HepG2 (cell line): ENCODE data around the gene CCDC167.

Source experiments
- KLF16 ChIP-seq, 2 experiments: sonication (generic) in 1 of 2; formaldehyde crosslinking in 1 of 2; IDR thresholded peaks; 2 replicates each; pipeline versions ENCODE4 v1.6.1 to v1.8.0; 2016 to 2023; ENCODE audit warnings: missing genetic modification reagents in 2 of 2, missing compliant biosample characterization in 1 of 2
- TSC22D2 ChIP-seq: sonication (generic); formaldehyde crosslinking; IDR thresholded peaks from 2 replicates; pipeline ENCODE4 v1.5.1; 2020; ENCODE audit warnings: missing genetic modification reagents, mild to moderate bottlenecking, borderline replicate concordance
- ZBTB1 ChIP-seq: sonication (generic); formaldehyde crosslinking; IDR thresholded peaks from 2 replicates; pipeline ENCODE4 v1.4.0; 2020; ENCODE audit warnings: missing genetic modification reagents, borderline replicate concordance
- ZNF354B ChIP-seq: sonication (generic); formaldehyde crosslinking; IDR thresholded peaks from 2 replicates; pipeline ENCODE4 v1.8.0; 2022; ENCODE audit warnings: mild to moderate bottlenecking, missing genetic modification reagents
- ZNF777 ChIP-seq: sonication (generic); formaldehyde crosslinking; IDR thresholded peaks from 2 replicates; pipeline ENCODE4 v1.4.0; 2020; ENCODE audit warnings: missing genetic modification reagents
- ZSCAN29 ChIP-seq: sonication (generic); formaldehyde crosslinking; conservative IDR thresholded peaks from 2 replicates; pipeline ENCODE4 v1.4.0; 2020; ENCODE audit warnings: mild to moderate bottlenecking, missing genetic modification reagents
- TF ChIP-seq, protein P1 (sequence below): sonication (generic); formaldehyde crosslinking; IDR thresholded peaks from 2 replicates; pipeline ENCODE4 v1.5.0; 2020; ENCODE audit warnings: mild to moderate bottlenecking, missing genetic modification reagents, moderate library complexity
- TF ChIP-seq, protein P2 (sequence below): sonication (generic); formaldehyde crosslinking; IDR thresholded peaks from 2 replicates; pipeline ENCODE4 v1.4.0; 2020; ENCODE audit warnings: missing genetic modification reagents

GRCh38 chr6:37534893-37535292 lies 35.2 kb upstream of the CCDC167 start:
- no peak for TF ChIP-seq TSC22D2 (CRISPR knock-in tag)
- no peak for TF ChIP-seq ZBTB1 (CRISPR knock-in tag)
- no peak for TF ChIP-seq ZNF777 (CRISPR knock-in tag)
- TF ChIP-seq, protein P1, sequence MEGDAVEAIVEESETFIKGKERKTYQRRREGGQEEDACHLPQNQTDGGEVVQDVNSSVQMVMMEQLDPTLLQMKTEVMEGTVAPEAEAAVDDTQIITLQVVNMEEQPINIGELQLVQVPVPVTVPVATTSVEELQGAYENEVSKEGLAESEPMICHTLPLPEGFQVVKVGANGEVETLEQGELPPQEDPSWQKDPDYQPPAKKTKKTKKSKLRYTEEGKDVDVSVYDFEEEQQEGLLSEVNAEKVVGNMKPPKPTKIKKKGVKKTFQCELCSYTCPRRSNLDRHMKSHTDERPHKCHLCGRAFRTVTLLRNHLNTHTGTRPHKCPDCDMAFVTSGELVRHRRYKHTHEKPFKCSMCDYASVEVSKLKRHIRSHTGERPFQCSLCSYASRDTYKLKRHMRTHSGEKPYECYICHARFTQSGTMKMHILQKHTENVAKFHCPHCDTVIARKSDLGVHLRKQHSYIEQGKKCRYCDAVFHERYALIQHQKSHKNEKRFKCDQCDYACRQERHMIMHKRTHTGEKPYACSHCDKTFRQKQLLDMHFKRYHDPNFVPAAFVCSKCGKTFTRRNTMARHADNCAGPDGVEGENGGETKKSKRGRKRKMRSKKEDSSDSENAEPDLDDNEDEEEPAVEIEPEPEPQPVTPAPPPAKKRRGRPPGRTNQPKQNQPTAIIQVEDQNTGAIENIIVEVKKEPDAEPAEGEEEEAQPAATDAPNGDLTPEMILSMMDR (CRISPR knock-in tag), result no peak
- TF ChIP-seq ZNF354B (CRISPR knock-in tag), result no peak
- TF ChIP-seq, protein P2, sequence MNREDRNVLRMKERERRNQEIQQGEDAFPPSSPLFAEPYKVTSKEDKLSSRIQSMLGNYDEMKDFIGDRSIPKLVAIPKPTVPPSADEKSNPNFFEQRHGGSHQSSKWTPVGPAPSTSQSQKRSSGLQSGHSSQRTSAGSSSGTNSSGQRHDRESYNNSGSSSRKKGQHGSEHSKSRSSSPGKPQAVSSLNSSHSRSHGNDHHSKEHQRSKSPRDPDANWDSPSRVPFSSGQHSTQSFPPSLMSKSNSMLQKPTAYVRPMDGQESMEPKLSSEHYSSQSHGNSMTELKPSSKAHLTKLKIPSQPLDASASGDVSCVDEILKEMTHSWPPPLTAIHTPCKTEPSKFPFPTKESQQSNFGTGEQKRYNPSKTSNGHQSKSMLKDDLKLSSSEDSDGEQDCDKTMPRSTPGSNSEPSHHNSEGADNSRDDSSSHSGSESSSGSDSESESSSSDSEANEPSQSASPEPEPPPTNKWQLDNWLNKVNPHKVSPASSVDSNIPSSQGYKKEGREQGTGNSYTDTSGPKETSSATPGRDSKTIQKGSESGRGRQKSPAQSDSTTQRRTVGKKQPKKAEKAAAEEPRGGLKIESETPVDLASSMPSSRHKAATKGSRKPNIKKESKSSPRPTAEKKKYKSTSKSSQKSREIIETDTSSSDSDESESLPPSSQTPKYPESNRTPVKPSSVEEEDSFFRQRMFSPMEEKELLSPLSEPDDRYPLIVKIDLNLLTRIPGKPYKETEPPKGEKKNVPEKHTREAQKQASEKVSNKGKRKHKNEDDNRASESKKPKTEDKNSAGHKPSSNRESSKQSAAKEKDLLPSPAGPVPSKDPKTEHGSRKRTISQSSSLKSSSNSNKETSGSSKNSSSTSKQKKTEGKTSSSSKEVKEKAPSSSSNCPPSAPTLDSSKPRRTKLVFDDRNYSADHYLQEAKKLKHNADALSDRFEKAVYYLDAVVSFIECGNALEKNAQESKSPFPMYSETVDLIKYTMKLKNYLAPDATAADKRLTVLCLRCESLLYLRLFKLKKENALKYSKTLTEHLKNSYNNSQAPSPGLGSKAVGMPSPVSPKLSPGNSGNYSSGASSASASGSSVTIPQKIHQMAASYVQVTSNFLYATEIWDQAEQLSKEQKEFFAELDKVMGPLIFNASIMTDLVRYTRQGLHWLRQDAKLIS (CRISPR knock-in tag), result no peak
- TF ChIP-seq KLF16 (CRISPR knock-in tag; IDR thresholded peaks at IDR 0.05), result no peak
- no peak for TF ChIP-seq ZSCAN29 (CRISPR knock-in tag)
